GM12878 (cell line): ENCODE measurements around the gene IGLL1. TPM values are rescaled to one million over a fixed set of nuclear protein-coding genes. Genes with fewer than 3 reads are reported as not detected.

ENCODE experiments used
- ATAC-seq: fragments of 200-7000 bp; cut with Tn5 transposase; 3 replicates; pipeline ENCODE4 v1.9.1; 2020; ENCODE audit warnings: mild to moderate bottlenecking, moderate library complexity
- BruUV-seq: library from RNA; stranded (reverse); fragments of 400-500 nt; replicated peaks from 2 replicates; lab custom pipeline; 2021; lab: Mats Ljungman, UMichigan
- CTCF ChIA-PET: fragments of 300-600 bp; sonication (Branson Sonifier 250); formaldehyde crosslinking; extraction: SDS; loops from one replicate; lab custom pipeline; 2021; ENCODE audit warnings: inconsistent platforms; lab: Yijun Ruan, JAX
- POLR2A ChIA-PET: fragments of 350-600 bp; formaldehyde crosslinking; extraction: SDS; loops from one replicate; lab custom pipeline; 2021; ENCODE audit warnings: inconsistent platforms; lab: Charles Lee
- RAD21 ChIA-PET: fragments of 300-600 bp; sonication (Branson Sonifier 250); formaldehyde crosslinking; loops from one replicate; lab custom pipeline; 2023; ENCODE audit warnings: antibody characterized with exemption; ENCODE audit not compliant: unreplicated experiment; lab: Charles Lee
- SMC1A ChIA-PET: fragments of 300-600 bp; sonication (Branson Sonifier 250); formaldehyde crosslinking; loops from one replicate; lab custom pipeline; 2023; ENCODE audit not compliant: unreplicated experiment, uncharacterized antibody; lab: Charles Lee
- DNase-seq: peaks from one replicate; pipeline ENCODE4 v3.0.0-alpha.2; 2011; ENCODE audit warnings: low read depth, low spot score
- FAIRE-seq: peaks from 3 replicates; lab custom pipeline; 2011; peaks lifted over from hg19 to GRCh38; lab: Jason Lieb, UNC
- H2AFZ ChIP-seq: 2 replicates; pipeline ENCODE4 v1.6.0; 2011; ENCODE audit warnings: low read depth, low read length, control low read depth; ENCODE audit not compliant: control insufficient read depth
- H3K27ac ChIP-seq: 2 replicates; pipeline ENCODE4 v1.5.1; 2011; ENCODE audit warnings: control low read depth; ENCODE audit not compliant: control insufficient read depth, insufficient read depth
- H3K27me3 ChIP-seq, 2 experiments: replicated peaks in 1 of 2; 2 replicates each; pipeline versions ENCODE4 v1.6.0 to v1.6.1; 2011; ENCODE audit warnings: low read length in 1 of 2; ENCODE audit not compliant: control insufficient read depth in 2 of 2, insufficient read depth in 2 of 2
- H3K36me3 ChIP-seq, 2 experiments: 2 replicates each; pipeline ENCODE4 v1.5.1; 2011; ENCODE audit warnings: low read length in 1 of 2; ENCODE audit not compliant: control insufficient read depth in 2 of 2, insufficient read depth in 2 of 2
- H3K4me1 ChIP-seq: 2 replicates; pipeline ENCODE4 v1.6.1; 2011; ENCODE audit warnings: mild to moderate bottlenecking, low read length, moderate library complexity, mixed read lengths; ENCODE audit not compliant: control insufficient read depth, insufficient read depth
- H3K4me2 ChIP-seq: 2 replicates; pipeline ENCODE4 v1.6.0; 2011; ENCODE audit warnings: control low read depth; ENCODE audit not compliant: control insufficient read depth, insufficient read depth
- H3K4me3 ChIP-seq: fragments of 200-600 bp; sonication (generic); 2 replicates; pipeline ENCODE4 v1.5.1; 2016
- H3K79me2 ChIP-seq: 2 replicates; pipeline ENCODE4 v1.6.0; 2011; ENCODE audit warnings: low read length; ENCODE audit not compliant: control insufficient read depth, insufficient read depth
- H3K9ac ChIP-seq: 2 replicates; pipeline ENCODE4 v1.8.0; 2011; ENCODE audit warnings: low read length, control low read depth, mixed read lengths; ENCODE audit not compliant: control insufficient read depth, insufficient read depth
- H3K9me3 ChIP-seq: replicated peaks from 3 replicates; pipeline ENCODE4 v1.5.1; 2011; ENCODE audit warnings: mild to moderate bottlenecking, low read length; ENCODE audit not compliant: control insufficient read depth, insufficient read depth
- H4K20me1 ChIP-seq: 2 replicates; pipeline ENCODE4 v1.6.0; 2011; ENCODE audit not compliant: control insufficient read depth, insufficient read depth
- BHLHE40 ChIP-seq, 2 experiments: fragments of 450-650 bp in 1 of 2; IDR thresholded peaks; 2 replicates each; pipeline ENCODE4 v1.6.1; 2011 to 2017; ENCODE audit warnings: low read depth in 2 of 2, borderline replicate concordance in 1 of 2, improper control_type of control experiment in 1 of 2, low read length in 1 of 2, mild to moderate bottlenecking in 1 of 2
- KAT2A ChIP-seq: conservative IDR thresholded peaks from 2 replicates; pipeline ENCODE4 v1.6.1; 2011; ENCODE audit warnings: low read depth, low read length; ENCODE audit not compliant: control insufficient read depth
- POU2F2 ChIP-seq: IDR thresholded peaks from 3 replicates; pipeline ENCODE4 v1.6.1; 2011; ENCODE audit warnings: low read depth, mild to moderate bottlenecking, low read length, borderline replicate concordance
- RBBP5 ChIP-seq: fragments of 200-600 bp; sonication (generic); conservative IDR thresholded peaks from 2 replicates; pipeline ENCODE4 v1.6.1; 2016
- WGBS: methylation state at CpG from one replicate; pipeline ENCODE4 v1.1.6; 2016; ENCODE audit warnings: low lambda C conversion rate; ENCODE audit not compliant: insufficient replicate concordance, insufficient coverage; ENCODE audit errors: missing lambda C conversion rate; 5-methylcytosine and 5-hydroxymethylcytosine counted together
- in situ Hi-C: fragments of 300-500 bp; cut with MboI; formaldehyde crosslinking; loops from 9 replicates; pipeline ENCODE4 v1.14.3; 2018; ENCODE audit warnings: mixed read lengths
- intact Hi-C: fragments of 100-400 bp; cut with micrococcal nuclease; formaldehyde crosslinking; loops from one replicate; pipeline ENCODE4 v1.14.2; 2022; ENCODE audit not compliant: unreplicated experiment
- polyA plus RNA-seq, 11 experiments: library from polyadenylated mRNA; depleted of rRNA in 4 of 11; unstranded in 6 of 11; stranded (reverse) in 5 of 11; fragments of >200 nt; fragmentation: Nextera tagmentation in 4 of 11; fragmentation: Illumina TruSeq in 1 of 11; extraction: Ambion mirVana in 4 of 11; extraction: Trizol in 1 of 11; gene quantifications; 1 replicate in 1 of 11; 2 replicates in 10 of 11; pipeline versions ENCODE4 v1.2.1 to v1.2.3, GENCODE V29; 2011 to 2016; ENCODE audit warnings: inconsistent platforms in 2 of 11, missing spikeins in 2 of 11, low read depth in 1 of 11
- total RNA-seq, 4 experiments: library from RNA; depleted of rRNA in 3 of 4; stranded (reverse); fragments of >200 nt in 3 of 4; fragmentation: Illumina TruSeq in 1 of 4; extraction: Trizol in 1 of 4; gene quantifications; 2 replicates each; pipeline versions ENCODE4 v1.2.1 to v1.2.3, GENCODE V29; 2013 to 2021
- TF ChIP-seq, protein P1 (sequence below): fragments of 450-650 bp; IDR thresholded peaks from 2 replicates; pipeline ENCODE4 v1.6.1; 2018; ENCODE audit warnings: mild to moderate bottlenecking, low read depth, moderate library complexity; ENCODE audit not compliant: partially characterized antibody

The IGLL1 gene
- total and polyA plus RNA-seq, 10 of the 15 experiments (the other 5 are each of a cell fraction or from before 2014, with no cell fraction given), result not detected

DNA sequence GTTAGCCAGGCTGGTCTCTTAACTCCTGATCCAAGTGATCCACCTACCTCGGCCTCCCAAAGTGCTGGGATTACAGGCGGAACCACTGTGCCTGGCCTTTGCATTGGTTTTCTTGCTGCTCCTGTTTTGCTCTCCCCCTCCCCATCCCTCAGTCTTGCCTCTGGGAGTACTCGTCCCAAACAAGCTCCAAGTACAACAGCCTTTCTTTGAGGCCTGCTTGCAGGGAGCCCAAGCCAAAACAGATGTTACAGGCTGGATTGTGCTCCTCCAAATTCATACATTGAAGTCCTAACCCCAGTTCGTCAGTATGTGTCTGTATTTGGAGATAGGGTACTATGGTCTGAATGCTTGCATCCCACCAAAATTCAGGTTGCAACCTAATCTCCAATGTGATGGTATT, 8.6 kb downstream of the IGLL1 start:
- no peaks in the 10 kb centered on the region for H3K9me3 ChIP-seq
- no peak for DNase-seq
- in situ Hi-C loops, result no loop called here

DNA sequence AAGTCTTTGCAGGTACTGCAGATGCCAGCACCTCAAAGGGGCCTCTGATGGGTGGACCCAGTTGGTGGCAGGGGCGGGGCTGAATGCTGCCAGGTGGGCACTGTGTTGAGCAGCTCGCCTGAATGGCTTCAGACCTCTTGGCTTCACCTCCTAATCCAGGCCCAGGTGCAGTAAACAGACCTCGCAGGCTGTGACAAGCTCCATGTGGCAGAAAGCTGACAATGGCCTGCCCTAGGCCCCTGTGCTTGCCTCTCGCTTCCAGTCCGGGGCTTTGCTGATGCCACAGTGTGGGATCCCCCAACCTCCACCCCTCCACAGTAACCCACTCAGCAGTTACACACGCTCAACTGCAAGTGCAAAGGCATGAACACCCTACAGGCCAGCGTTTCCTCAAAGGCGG, 9.4 kb downstream of the IGLL1 start:
- H3K4me3 ChIP-seq, result no peak overlapping the region
- no peaks in the 10 kb centered on the region for H4K20me1 ChIP-seq
- H3K79me2 ChIP-seq, result no peaks in the 10 kb centered on the region
- no peak overlapping the region for H3K4me2 ChIP-seq
- H3K27ac ChIP-seq, result no peak overlapping the region
- H3K9ac ChIP-seq, result no peak overlapping the region
- no peaks in the 10 kb centered on the region for H3K4me1 ChIP-seq
- SMC1A ChIA-PET, result no interaction called here
- H3K9me3 ChIP-seq, result no peaks in the 10 kb centered on the region
- in situ Hi-C loops, result no loop called here
- ATAC-seq (no peak), FAIRE-seq (no peak), DNase-seq (no peak)
- RAD21 ChIA-PET, result no interaction called here
- no peak overlapping the region for H2AFZ ChIP-seq
- BruUV-seq, result no TSS peak
- no peaks in the 10 kb centered on the region for H3K36me3 ChIP-seq
- TF ChIP-seq RBBP5 (no peak), POU2F2 (no peak)
- peaks cover 5 to 7% of the 10 kb centered on the region in 2 experiments for H3K27me3 ChIP-seq
- intact Hi-C loops, result no loop called here
- WGBS, result 40% methylated on average over 8 of the region's 8 CpGs
- POLR2A ChIA-PET, result no interaction called here
- CTCF ChIA-PET, result no interaction called here

More for the DNA sequence above, 8.6 kb downstream of the IGLL1 start:
- intact Hi-C loops, result no loop called here
- Histone ChIP-seq H3K4me3 (no peak overlapping the region), H3K4me1 (no peaks in the 10 kb centered on the region), H4K20me1 (no peaks in the 10 kb centered on the region), H3K27me3 (peaks cover 5% of the 10 kb centered on the region in 2 experiments), H3K27ac (no peak overlapping the region), H3K9ac (no peak overlapping the region), H2AFZ (no peak overlapping the region), H3K4me2 (no peak overlapping the region), H3K36me3 (no peaks in the 10 kb centered on the region), H3K79me2 (no peaks in the 10 kb centered on the region)
- ChIA-PET SMC1A (no interaction called here), RAD21 (no interaction called here), POLR2A (no interaction called here), CTCF (no interaction called here)
- FAIRE-seq, result no peak
- TF ChIP-seq BHLHE40 (IDR thresholded peaks at IDR 0.05; ENCODE audit: borderline replicate concordance in 1 of 2, low read depth in 2 of 2, low read length in 1 of 2) (no peak), KAT2A (no peak)
- TF ChIP-seq, protein P1, sequence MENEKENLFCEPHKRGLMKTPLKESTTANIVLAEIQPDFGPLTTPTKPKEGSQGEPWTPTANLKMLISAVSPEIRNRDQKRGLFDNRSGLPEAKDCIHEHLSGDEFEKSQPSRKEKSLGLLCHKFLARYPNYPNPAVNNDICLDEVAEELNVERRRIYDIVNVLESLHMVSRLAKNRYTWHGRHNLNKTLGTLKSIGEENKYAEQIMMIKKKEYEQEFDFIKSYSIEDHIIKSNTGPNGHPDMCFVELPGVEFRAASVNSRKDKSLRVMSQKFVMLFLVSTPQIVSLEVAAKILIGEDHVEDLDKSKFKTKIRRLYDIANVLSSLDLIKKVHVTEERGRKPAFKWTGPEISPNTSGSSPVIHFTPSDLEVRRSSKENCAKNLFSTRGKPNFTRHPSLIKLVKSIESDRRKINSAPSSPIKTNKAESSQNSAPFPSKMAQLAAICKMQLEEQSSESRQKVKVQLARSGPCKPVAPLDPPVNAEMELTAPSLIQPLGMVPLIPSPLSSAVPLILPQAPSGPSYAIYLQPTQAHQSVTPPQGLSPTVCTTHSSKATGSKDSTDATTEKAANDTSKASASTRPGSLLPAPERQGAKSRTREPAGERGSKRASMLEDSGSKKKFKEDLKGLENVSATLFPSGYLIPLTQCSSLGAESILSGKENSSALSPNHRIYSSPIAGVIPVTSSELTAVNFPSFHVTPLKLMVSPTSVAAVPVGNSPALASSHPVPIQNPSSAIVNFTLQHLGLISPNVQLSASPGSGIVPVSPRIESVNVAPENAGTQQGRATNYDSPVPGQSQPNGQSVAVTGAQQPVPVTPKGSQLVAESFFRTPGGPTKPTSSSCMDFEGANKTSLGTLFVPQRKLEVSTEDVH, result no peak
- ATAC-seq, result no peak
- 31% methylated on average over 4 of the region's 4 CpGs for WGBS
- no TSS peak for BruUV-seq
